Left lung (tissue), 10 donors: Measurements from ENCODE around the gene ECE1. TPM values are rescaled to one million over a fixed set of nuclear protein-coding genes. Genes with fewer than 3 reads are reported as not detected.

Source experiments
- ATAC-seq: fragments of 200-7000 bp; cut with Tn5 transposase; one replicate; pipeline ENCODE4 v1.9.1; 2020; ENCODE audit warnings: moderate library complexity
- DNase-seq, 4 donors: peaks; one replicate each; pipeline ENCODE4 v3.0.0-alpha.2; 2013 to 2020
- H3K27ac ChIP-seq, 2 donors: fragments of 200-600 bp; sonication (generic) in 1 of 2; one replicate each; pipeline versions ENCODE4 v1.5.0 to v1.8.0; 2020 to 2021
- H3K27me3 ChIP-seq, 2 donors: fragments of 200-600 bp; sonication (generic) in 1 of 2; one replicate each; pipeline versions ENCODE4 v1.5.0 to v1.8.0; 2020 to 2021
- H3K36me3 ChIP-seq, 2 donors: fragments of 200-600 bp; sonication (generic) in 1 of 2; one replicate each; pipeline versions ENCODE4 v1.5.0 to v1.8.0; 2020 to 2021
- H3K4me1 ChIP-seq, 2 donors: fragments of 200-600 bp; one replicate each; pipeline ENCODE4 v1.8.0; 2021
- H3K4me3 ChIP-seq, 2 donors: fragments of 200-600 bp; sonication (generic) in 1 of 2; one replicate each; pipeline versions ENCODE4 v1.5.0 to v1.8.0; 2020 to 2021; ENCODE audit warnings: mild to moderate bottlenecking in 1 of 2
- H3K9me3 ChIP-seq, 2 donors: fragments of 200-600 bp; sonication (generic) in 1 of 2; one replicate each; pipeline versions ENCODE4 v1.5.0 to v1.8.0; 2020 to 2021
- CTCF ChIP-seq, 2 donors: fragments of 200-600 bp; sonication (generic) in 1 of 2; IDR thresholded peaks; one replicate each; pipeline versions ENCODE4 v1.5.0 to v1.8.0; 2021; ENCODE audit warnings: antibody characterized with exemption in 2 of 2
- intact Hi-C, 2 donors: fragments of 100-400 bp; cut with DNase I; formaldehyde crosslinking; loops; one replicate each; pipeline versions ENCODE4 v1.11.2 to v1.14.2; 2022
- polyA plus RNA-seq, 6 donors: library from polyadenylated mRNA; unstranded; fragments of 120-200 nt; gene quantifications; one replicate each; pipeline ENCODE4 v1.2.1, GENCODE V29; 2013; ENCODE audit not compliant: insufficient read length in 6 of 6
- total RNA-seq, 2 donors: library from RNA; stranded (reverse); fragmentation: NEBNext Ultra II Directional; extraction: Animal tissue kit (Norgen Biotek cat#: 25700); gene quantifications; one replicate each; pipeline ENCODE4 v1.2.1, GENCODE V29; 2021
- donor health status: DM: no; HTN: yes; CAD: no.
- donor health status: DM: no; HTN: no; CAD: no.

Gene ECE1
- total and polyA plus RNA-seq, 8 donors, result 76.7 to 107 (median 83.3) TPM

- DNase-seq (peak in 3 of 4 donors; percentile 53 to 81 (median 78)), ATAC-seq (peak; percentile 42)
- Histone ChIP-seq H3K36me3 (no peaks in the 10 kb centered on the region), H3K4me3 (no peak overlapping the region), H3K27ac (peak overlapping the region; percentile 74 to 90), H3K27me3 (no peaks in the 10 kb centered on the region), H3K9me3 (no peaks in the 10 kb centered on the region), H3K4me1 (peaks cover 44 to 98% of the 10 kb centered on the region in 2 donors)
- no peak for TF ChIP-seq CTCF (IDR thresholded peaks at IDR 0.05)
- intact Hi-C loops, result loop anchor here in 1 of 2 donors (10.0 kb wide), 1 partner anchor 73 kb away; no protein-coding TSS in a partner anchor
These were observed 47.8 kb upstream of the ECE1 start for GRCh38 chr1:21337928-21338572.

DNA sequence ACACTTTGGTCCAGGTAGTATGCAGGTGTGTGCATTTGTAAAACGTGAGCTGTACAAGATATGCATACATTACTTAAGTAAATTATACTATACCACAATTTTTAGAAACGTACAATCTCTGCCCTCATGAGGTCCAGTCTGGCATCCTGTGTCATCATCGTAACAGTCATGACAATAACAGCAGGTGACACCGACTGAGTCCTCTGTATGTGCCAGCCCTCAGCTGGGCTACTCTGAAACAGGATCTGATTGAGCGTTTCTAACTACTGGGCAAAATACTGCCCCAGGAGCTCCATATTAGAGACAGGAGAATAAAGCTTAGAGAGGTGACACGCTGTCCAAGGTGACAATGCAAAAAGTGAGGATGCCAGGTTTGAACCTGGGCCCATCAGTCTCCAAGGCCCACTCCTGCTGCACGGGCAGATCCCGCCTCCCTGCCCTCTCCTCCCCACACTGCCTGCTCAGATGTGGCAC is 47.2 kb upstream of the ECE1 start:
- Histone ChIP-seq H3K4me3 (no peak overlapping the region), H3K36me3 (no peaks in the 10 kb centered on the region), H3K27ac (peak overlapping the region; percentile 74 to 90), H3K9me3 (no peaks in the 10 kb centered on the region), H3K4me1 (peaks cover 44 to 96% of the 10 kb centered on the region in 2 donors), H3K27me3 (no peaks in the 10 kb centered on the region)
- no peak for ATAC-seq
- no peak for TF ChIP-seq CTCF (IDR thresholded peaks at IDR 0.05)
- no peak for DNase-seq
- intact Hi-C loops, result loop anchor here in 1 of 2 donors (10.0 kb wide), 1 partner anchor 73 kb away; no protein-coding TSS in a partner anchor

GRCh38 chr1:21337010-21337437 is 46.8 kb upstream of the ECE1 start:
- intact Hi-C loops, result loop anchor here in 1 of 2 donors (10.0 kb wide), 1 partner anchor 72 kb away; no protein-coding TSS in a partner anchor
- Histone ChIP-seq H3K27ac (peak overlapping the region in 1 of 2 donors; percentile 90), H3K9me3 (no peaks in the 10 kb centered on the region), H3K4me1 (peaks cover 47 to 97% of the 10 kb centered on the region in 2 donors), H3K27me3 (no peaks in the 10 kb centered on the region), H3K36me3 (no peaks in the 10 kb centered on the region), H3K4me3 (no peak overlapping the region)
- no peak for ATAC-seq
- DNase-seq, result no peak
- no peak for TF ChIP-seq CTCF (IDR thresholded peaks at IDR 0.05)

DNA sequence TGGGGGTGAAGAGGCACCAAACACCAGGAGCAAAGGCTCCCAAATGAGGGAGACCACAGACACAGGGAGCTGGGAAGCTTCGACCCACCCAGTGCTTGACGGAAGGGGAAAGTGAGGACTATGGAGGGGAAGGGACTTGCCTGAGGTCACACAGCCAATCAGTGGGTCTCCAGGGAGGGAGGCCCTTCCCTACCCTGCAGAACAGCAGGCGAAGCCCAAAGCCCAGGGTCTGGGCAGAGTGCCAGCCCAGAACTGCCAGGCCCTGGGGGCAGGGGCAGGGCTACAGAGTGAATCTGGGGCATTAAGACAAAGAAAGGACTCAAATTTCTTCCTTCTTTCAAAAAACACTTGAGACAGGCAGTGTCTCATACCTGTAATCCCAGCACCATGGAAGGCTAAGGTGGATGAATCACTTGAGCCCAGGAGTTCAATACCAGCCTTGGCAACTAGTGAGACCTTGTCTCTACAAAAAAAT is 45.5 kb upstream of the ECE1 start:
- no peaks in the 10 kb centered on the region for H3K27me3 ChIP-seq
- no peak for TF ChIP-seq CTCF (IDR thresholded peaks at IDR 0.05)
- intact Hi-C loops, result loop anchor here in 1 of 2 donors (10.0 kb wide), 1 partner anchor 71 kb away; no protein-coding TSS in a partner anchor
- no peak for ATAC-seq
- H3K27ac ChIP-seq, result peak overlapping the region; percentile 70 to 95
- peaks cover 49 to 96% of the 10 kb centered on the region in 2 donors for H3K4me1 ChIP-seq
- no peak overlapping the region for H3K4me3 ChIP-seq
- no peaks in the 10 kb centered on the region for H3K9me3 ChIP-seq
- no peak for DNase-seq
- no peaks in the 10 kb centered on the region for H3K36me3 ChIP-seq

DNA sequence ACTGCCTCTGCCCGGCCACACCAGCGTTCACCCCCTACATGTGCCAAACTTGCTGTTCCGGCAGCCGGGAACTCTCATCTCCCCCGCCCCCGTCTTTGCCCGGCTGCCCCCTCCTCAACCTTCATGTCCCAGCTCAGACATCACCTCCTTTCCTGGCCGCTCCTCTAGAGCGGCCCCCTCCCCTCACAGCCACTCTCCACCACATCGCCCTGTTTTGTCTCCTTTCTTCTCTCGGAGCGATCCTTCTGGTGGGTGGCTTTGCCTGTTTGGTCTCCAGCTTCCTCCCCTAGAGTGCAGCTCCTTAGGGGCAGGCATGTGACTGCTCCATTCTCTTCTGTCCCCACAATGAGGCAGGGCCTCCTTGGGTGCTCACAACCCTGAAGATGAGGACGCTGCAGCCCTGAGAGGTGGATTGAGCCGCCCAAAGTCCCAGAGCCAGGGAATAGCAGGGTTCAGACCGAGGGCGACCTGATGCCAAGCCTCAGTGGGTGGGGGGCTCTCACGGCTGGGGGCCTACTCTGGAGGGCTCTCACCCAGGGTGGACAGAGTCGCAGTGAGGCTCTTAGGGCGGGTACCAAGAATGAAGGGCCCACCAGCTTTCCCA is 44.9 kb upstream of the ECE1 start:
- Histone ChIP-seq H3K9me3 (no peaks in the 10 kb centered on the region), H3K36me3 (no peaks in the 10 kb centered on the region), H3K4me1 (peaks cover 46 to 96% of the 10 kb centered on the region in 2 donors), H3K27ac (peak overlapping the region; percentile 70 to 95), H3K27me3 (no peaks in the 10 kb centered on the region), H3K4me3 (peak overlapping the region in 1 of 2 donors; percentile 23)
- intact Hi-C loops, result loop anchor here in 1 of 2 donors (10.0 kb wide), 1 partner anchor 70 kb away; no protein-coding TSS in a partner anchor
- peak in 1 of 2 donors; percentile 7 for TF ChIP-seq CTCF (IDR thresholded peaks at IDR 0.05)
- ATAC-seq (no peak), DNase-seq (no peak)
